ENCODE measurements around the gene PHACTR2.
"Not testable (repeated sequence)": the region's sequence is repeated elsewhere in the genome, so short reads cannot be mapped to it uniquely, and the experiment has no call there.

The PHACTR2 gene

GRCh38 chr6:143734641-143735063 is 56.9 kb downstream of the PHACTR2 start:
- Histone ChIP-seq H4K91ac (ENCODE audit: low read depth, low read length, poor library complexity) (no peak overlapping the region), H3K4me2 (ENCODE audit: insufficient read depth, low read length, poor library complexity, severe bottlenecking) (no peak overlapping the region), H3K18ac (ENCODE audit: low read length) (no peak overlapping the region), H3K23ac (ENCODE audit: low read depth, low read length, poor library complexity) (no peak overlapping the region), H3K9me3 (replicated peaks in 1 of 2; ENCODE audit: control insufficient read depth in 2 of 2, insufficient read depth in 1 of 2, low read depth in 1 of 2, low read length in 2 of 2) (no peaks in the 10 kb centered on the region), H3K36me3 (replicated peaks in 1 of 2; ENCODE audit: control insufficient read depth in 2 of 2, insufficient read depth in 2 of 2, low read length in 2 of 2) (no peaks in the 10 kb centered on the region), H3K14ac (ENCODE audit: low read length) (no peak overlapping the region), H3K79me1 (ENCODE audit: low read depth, low read length) (no peaks in the 10 kb centered on the region), H3K27me3 (ENCODE audit: control insufficient read depth in 3 of 3, insufficient read depth in 3 of 3, low read depth in 1 of 3, low read length in 3 of 3) (no peaks in the 10 kb centered on the region), H2BK5ac (ENCODE audit: low read length) (no peak overlapping the region), H3K9ac (ENCODE audit: low read depth, low read length, poor library complexity) (no peak overlapping the region), H3K4ac (ENCODE audit: low read length) (no peak overlapping the region), H2AFZ (ENCODE audit: low read length) (no peak overlapping the region), H3K4me3 (ENCODE audit: low read length in 2 of 2) (no peak overlapping the region), H2BK15ac (ENCODE audit: low read length) (no peak overlapping the region), H2BK120ac (ENCODE audit: low read depth, low read length) (no peak overlapping the region), H4K8ac (ENCODE audit: low read depth, low read length) (no peak overlapping the region), H3K4me1 (ENCODE audit: control insufficient read depth in 2 of 2, insufficient read depth in 1 of 2, low read depth in 1 of 2, low read length in 2 of 2) (peaks cover 0 to 2% of the 10 kb centered on the region in 2 donors), H2BK12ac (ENCODE audit: low read length) (no peak overlapping the region), H3K27ac (replicated peaks; ENCODE audit: low read length) (no peak overlapping the region), H2AK5ac (ENCODE audit: low read depth, low read length) (no peak overlapping the region)
- no peak for DNase-seq (ENCODE audit: low spot score)
- WGBS, 2 donors (ENCODE audit: extremely low coverage in 2 of 2, insufficient read length in 2 of 2, insufficient replicate concordance in 1 of 2), result no CpG with 5 or more reads among the region's 1 CpG

DNA sequence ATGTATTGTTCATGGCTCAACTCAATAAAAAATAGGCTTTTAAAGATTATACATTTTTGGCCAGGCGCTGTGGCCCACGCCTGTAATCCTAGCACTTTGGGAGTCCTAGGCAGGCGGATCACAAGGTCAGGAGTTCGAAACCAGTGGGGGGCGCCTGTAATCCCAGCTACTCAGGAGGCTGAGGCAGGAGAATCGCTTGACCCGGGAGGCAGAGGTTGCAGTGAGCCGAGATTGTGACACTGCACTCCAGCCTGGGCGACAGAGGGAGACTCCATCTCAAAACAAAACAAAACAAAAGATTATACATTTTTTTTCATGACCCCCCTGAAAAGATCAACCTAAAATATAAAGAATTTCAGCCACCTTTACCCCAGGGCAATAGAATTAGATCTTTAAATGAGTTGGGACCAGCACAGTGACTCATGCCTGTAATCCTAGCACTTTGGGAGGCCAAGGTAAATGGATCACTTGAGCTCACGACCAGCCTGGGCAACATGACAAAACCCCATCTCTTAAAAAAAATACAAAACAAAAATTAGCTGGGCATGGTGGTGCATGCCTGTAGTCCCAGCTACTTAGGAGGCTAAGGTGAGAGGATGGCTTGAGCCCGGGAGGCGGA is 60.4 kb downstream of the PHACTR2 start:
- not testable (repeated sequence) for H2BK5ac ChIP-seq (ENCODE audit: low read length); H3K27ac ChIP-seq (replicated peaks; ENCODE audit: low read length); H3K27me3 ChIP-seq (ENCODE audit: control insufficient read depth in 3 of 3, insufficient read depth in 3 of 3, low read depth in 1 of 3, low read length in 3 of 3); H3K14ac ChIP-seq (ENCODE audit: low read length); H3K4ac ChIP-seq (ENCODE audit: low read length); H4K91ac ChIP-seq (ENCODE audit: low read depth, low read length, poor library complexity); H3K9ac ChIP-seq (ENCODE audit: low read depth, low read length, poor library complexity); H2BK120ac ChIP-seq (ENCODE audit: low read depth, low read length); H3K4me1 ChIP-seq (ENCODE audit: control insufficient read depth in 2 of 2, insufficient read depth in 1 of 2, low read depth in 1 of 2, low read length in 2 of 2); H3K4me2 ChIP-seq (ENCODE audit: insufficient read depth, low read length, poor library complexity, severe bottlenecking); H2BK12ac ChIP-seq (ENCODE audit: low read length); H2AFZ ChIP-seq (ENCODE audit: low read length); DNase-seq (ENCODE audit: low spot score); H3K4me3 ChIP-seq (ENCODE audit: low read length in 2 of 2); H3K18ac ChIP-seq (ENCODE audit: low read length); H3K23ac ChIP-seq (ENCODE audit: low read depth, low read length, poor library complexity); H3K79me1 ChIP-seq (ENCODE audit: low read depth, low read length); H4K8ac ChIP-seq (ENCODE audit: low read depth, low read length); H3K36me3 ChIP-seq (replicated peaks in 1 of 2; ENCODE audit: control insufficient read depth in 2 of 2, insufficient read depth in 2 of 2, low read length in 2 of 2); H2BK15ac ChIP-seq (ENCODE audit: low read length); H3K9me3 ChIP-seq (replicated peaks in 1 of 2; ENCODE audit: control insufficient read depth in 2 of 2, insufficient read depth in 1 of 2, low read depth in 1 of 2, low read length in 2 of 2); H2AK5ac ChIP-seq (ENCODE audit: low read depth, low read length)
- WGBS, 2 donors (ENCODE audit: extremely low coverage in 2 of 2, insufficient read length in 2 of 2, insufficient replicate concordance in 1 of 2), result no CpG with 5 or more reads among the region's 12 CpGs

- Histone ChIP-seq H3K18ac (ENCODE audit: low read length) (no peak overlapping the region), H3K27ac (replicated peaks; ENCODE audit: low read length) (no peak overlapping the region), H3K4ac (ENCODE audit: low read length) (no peak overlapping the region), H4K8ac (ENCODE audit: low read depth, low read length) (no peak overlapping the region), H2AFZ (ENCODE audit: low read length) (no peak overlapping the region), H3K14ac (ENCODE audit: low read length) (no peak overlapping the region), H3K79me1 (ENCODE audit: low read depth, low read length) (no peaks in the 10 kb centered on the region), H3K4me3 (ENCODE audit: low read length in 2 of 2) (no peak overlapping the region), H3K9me3 (replicated peaks in 1 of 2; ENCODE audit: control insufficient read depth in 2 of 2, insufficient read depth in 1 of 2, low read depth in 1 of 2, low read length in 2 of 2) (no peaks in the 10 kb centered on the region), H2BK15ac (ENCODE audit: low read length) (no peak overlapping the region), H2BK5ac (ENCODE audit: low read length) (no peak overlapping the region), H3K4me2 (ENCODE audit: insufficient read depth, low read length, poor library complexity, severe bottlenecking) (no peak overlapping the region), H3K4me1 (ENCODE audit: control insufficient read depth in 2 of 2, insufficient read depth in 1 of 2, low read depth in 1 of 2, low read length in 2 of 2) (peaks cover 5 to 6% of the 10 kb centered on the region in 2 donors), H3K27me3 (ENCODE audit: control insufficient read depth in 3 of 3, insufficient read depth in 3 of 3, low read depth in 1 of 3, low read length in 3 of 3) (no peaks in the 10 kb centered on the region), H2AK5ac (ENCODE audit: low read depth, low read length) (no peak overlapping the region), H2BK12ac (ENCODE audit: low read length) (no peak overlapping the region), H3K36me3 (replicated peaks in 1 of 2; ENCODE audit: control insufficient read depth in 2 of 2, insufficient read depth in 2 of 2, low read length in 2 of 2) (no peaks in the 10 kb centered on the region), H4K91ac (ENCODE audit: low read depth, low read length, poor library complexity) (no peak overlapping the region), H2BK120ac (ENCODE audit: low read depth, low read length) (no peak overlapping the region), H3K23ac (ENCODE audit: low read depth, low read length, poor library complexity) (no peak overlapping the region), H3K9ac (ENCODE audit: low read depth, low read length, poor library complexity) (no peak overlapping the region)
- whole genome bisulfite sequencing, 2 donors (ENCODE audit: extremely low coverage in 2 of 2, insufficient read length in 2 of 2, insufficient replicate concordance in 1 of 2), result no CpG with 5 or more reads among the region's 13 CpGs
- no peak for DNase-seq (ENCODE audit: low spot score)
Observed at GRCh38 chr6:143739341-143739851, 61.6 kb downstream of the PHACTR2 start.

DNA sequence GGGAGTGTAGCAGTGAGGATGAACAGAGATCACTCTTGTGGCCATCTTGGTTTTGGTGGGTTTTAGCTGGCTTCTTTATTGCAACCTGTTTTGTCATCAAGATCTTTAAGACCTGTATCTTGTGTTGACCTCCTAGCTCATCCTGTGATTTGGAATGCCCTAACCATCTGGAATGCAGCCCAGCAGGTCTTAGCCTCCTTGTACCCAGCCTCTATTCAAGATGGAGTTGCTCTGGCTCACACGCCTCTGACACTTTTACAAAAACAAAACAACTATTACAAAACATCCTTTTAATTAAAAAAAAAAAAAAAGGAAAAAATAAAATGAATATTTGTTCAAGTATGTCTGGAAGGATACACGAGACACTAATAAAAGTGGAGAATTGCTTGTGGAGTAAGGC is 62.4 kb downstream of the PHACTR2 start:
- no peak overlapping the region for H3K9ac ChIP-seq (ENCODE audit: low read depth, low read length, poor library complexity)
- H3K79me1 ChIP-seq (ENCODE audit: low read depth, low read length), result no peaks in the 10 kb centered on the region
- H3K27me3 ChIP-seq (ENCODE audit: control insufficient read depth in 3 of 3, insufficient read depth in 3 of 3, low read depth in 1 of 3, low read length in 3 of 3), result no peaks in the 10 kb centered on the region
- H2BK15ac ChIP-seq (ENCODE audit: low read length), result no peak overlapping the region
- H2BK12ac ChIP-seq (ENCODE audit: low read length), result no peak overlapping the region
- H4K91ac ChIP-seq (ENCODE audit: low read depth, low read length, poor library complexity), result no peak overlapping the region
- no peaks in the 10 kb centered on the region for H3K9me3 ChIP-seq (replicated peaks in 1 of 2; ENCODE audit: control insufficient read depth in 2 of 2, insufficient read depth in 1 of 2, low read depth in 1 of 2, low read length in 2 of 2)
- H3K18ac ChIP-seq (ENCODE audit: low read length), result no peak overlapping the region
- no peak overlapping the region for H3K4me3 ChIP-seq (ENCODE audit: low read length in 2 of 2)
- no peak overlapping the region for H2AK5ac ChIP-seq (ENCODE audit: low read depth, low read length)
- DNase-seq (ENCODE audit: low spot score), result no peak
- H3K4me1 ChIP-seq (ENCODE audit: control insufficient read depth in 2 of 2, insufficient read depth in 1 of 2, low read depth in 1 of 2, low read length in 2 of 2), result peaks cover 10 to 14% of the 10 kb centered on the region in 2 donors
- H2BK120ac ChIP-seq (ENCODE audit: low read depth, low read length), result no peak overlapping the region
- no CpG with 5 or more reads among the region's 2 CpGs for WGBS, 2 donors (ENCODE audit: extremely low coverage in 2 of 2, insufficient read length in 2 of 2, insufficient replicate concordance in 1 of 2)
- no peak overlapping the region for H2BK5ac ChIP-seq (ENCODE audit: low read length)
- no peak overlapping the region for H2AFZ ChIP-seq (ENCODE audit: low read length)
- no peak overlapping the region for H4K8ac ChIP-seq (ENCODE audit: low read depth, low read length)
- H3K4ac ChIP-seq (ENCODE audit: low read length), result no peak overlapping the region
- no peaks in the 10 kb centered on the region for H3K36me3 ChIP-seq (replicated peaks in 1 of 2; ENCODE audit: control insufficient read depth in 2 of 2, insufficient read depth in 2 of 2, low read length in 2 of 2)
- no peak overlapping the region for H3K14ac ChIP-seq (ENCODE audit: low read length)
- no peak overlapping the region for H3K4me2 ChIP-seq (ENCODE audit: insufficient read depth, low read length, poor library complexity, severe bottlenecking)
- no peak overlapping the region for H3K23ac ChIP-seq (ENCODE audit: low read depth, low read length, poor library complexity)
- no peak overlapping the region for H3K27ac ChIP-seq (replicated peaks; ENCODE audit: low read length)
